ENCODE data around the gene HDAC8.

The HDAC8 gene

DNA sequence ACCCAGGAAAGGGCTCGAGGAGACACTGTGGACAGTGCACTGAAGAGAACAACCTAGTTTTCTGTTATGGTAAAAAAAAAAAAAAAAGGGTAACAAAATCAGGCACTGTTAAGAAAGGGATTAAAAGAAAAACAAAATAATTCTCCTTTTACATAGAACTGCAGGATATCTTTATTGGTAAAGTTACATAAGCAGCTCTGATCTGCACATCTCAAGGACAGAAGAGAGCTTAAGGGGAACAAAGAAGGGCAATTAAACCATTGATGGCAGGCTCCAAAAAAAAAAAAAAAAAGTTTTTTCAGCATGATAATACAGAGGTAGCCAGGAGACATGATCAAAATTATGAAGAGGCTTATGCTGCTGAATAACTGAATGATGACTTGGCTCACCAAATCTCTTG lies 85.0 kb downstream of the HDAC8 start:
- no peak overlapping the region for H3K4me3 ChIP-seq (ENCODE audit: low read length)
- TF ChIP-seq, protein P1, sequence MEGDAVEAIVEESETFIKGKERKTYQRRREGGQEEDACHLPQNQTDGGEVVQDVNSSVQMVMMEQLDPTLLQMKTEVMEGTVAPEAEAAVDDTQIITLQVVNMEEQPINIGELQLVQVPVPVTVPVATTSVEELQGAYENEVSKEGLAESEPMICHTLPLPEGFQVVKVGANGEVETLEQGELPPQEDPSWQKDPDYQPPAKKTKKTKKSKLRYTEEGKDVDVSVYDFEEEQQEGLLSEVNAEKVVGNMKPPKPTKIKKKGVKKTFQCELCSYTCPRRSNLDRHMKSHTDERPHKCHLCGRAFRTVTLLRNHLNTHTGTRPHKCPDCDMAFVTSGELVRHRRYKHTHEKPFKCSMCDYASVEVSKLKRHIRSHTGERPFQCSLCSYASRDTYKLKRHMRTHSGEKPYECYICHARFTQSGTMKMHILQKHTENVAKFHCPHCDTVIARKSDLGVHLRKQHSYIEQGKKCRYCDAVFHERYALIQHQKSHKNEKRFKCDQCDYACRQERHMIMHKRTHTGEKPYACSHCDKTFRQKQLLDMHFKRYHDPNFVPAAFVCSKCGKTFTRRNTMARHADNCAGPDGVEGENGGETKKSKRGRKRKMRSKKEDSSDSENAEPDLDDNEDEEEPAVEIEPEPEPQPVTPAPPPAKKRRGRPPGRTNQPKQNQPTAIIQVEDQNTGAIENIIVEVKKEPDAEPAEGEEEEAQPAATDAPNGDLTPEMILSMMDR (IDR thresholded peaks at IDR 0.05; ENCODE audit: insufficient read depth, low read depth, low read length, missing control alignments): no peak
- no peak for DNase-seq (ENCODE audit: low read depth)

DNA sequence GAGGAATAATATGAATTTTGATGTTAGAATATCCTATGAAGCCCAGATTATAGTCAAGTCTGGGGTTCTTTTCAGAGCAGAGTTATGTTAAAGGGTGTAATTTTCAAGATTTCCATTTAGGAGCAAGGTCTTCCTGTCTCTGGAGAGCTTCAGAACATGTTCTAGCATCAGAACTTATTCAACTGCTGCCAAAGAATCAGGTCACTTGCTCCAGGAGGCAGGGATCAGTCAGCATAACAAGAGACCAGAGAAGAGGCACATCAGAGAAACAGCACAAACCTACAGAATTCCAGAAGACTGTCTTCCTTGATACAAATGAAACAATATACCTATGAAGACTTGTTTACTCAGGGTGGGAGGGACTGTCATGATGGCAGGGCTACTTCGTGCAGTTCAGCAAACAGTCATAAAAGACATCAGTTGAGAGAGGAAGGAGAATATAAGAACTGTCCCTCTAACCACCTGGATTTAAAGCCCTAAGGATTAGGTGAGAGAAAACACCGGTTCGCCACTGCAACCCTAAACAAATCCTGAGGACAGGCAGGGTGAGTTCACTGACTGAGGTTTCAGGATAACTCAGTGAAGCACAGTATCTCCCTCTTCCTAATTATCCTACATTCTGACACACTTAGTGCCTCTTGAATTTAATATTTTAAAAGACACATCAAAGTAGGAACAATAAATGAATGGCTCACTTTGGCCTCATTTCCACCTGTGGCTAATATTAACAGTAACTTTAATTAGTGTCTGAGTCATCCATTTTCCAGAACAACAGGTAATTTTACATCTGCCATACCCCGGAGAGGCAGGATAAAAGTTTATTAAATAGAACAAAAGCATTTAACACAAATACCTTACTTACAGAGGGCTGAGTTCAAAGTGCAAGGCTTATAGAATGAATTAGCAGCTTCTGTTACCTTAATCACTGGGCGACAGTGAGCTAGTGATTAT lies 93.0 kb downstream of the HDAC8 start:
- no peak overlapping the region for H3K4me3 ChIP-seq (ENCODE audit: low read length)
- TF ChIP-seq, protein P1 (IDR thresholded peaks at IDR 0.05; ENCODE audit: insufficient read depth, low read depth, low read length, missing control alignments): no peak
- peak; percentile 4 for DNase-seq (ENCODE audit: low read depth)

DNA sequence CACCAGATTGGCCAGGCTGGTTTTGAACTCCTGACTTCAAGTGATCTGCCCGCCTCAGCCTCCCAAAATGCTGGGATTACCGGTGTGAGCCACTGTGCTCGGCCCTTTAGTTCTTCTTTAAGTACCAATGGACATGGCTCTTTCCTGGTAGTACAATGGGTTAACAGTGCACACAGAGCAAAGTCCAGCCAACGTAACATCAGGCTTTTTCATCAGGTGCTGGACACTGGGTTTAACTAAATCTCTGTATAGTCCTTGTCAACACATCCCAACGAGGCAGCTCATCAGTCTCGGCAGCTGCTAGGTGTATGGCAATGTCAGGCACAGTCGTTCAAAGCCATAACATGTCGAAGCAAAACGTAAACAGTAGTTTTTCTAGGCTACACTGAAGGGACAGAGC lies 93.8 kb downstream of the HDAC8 start:
- DNase-seq (ENCODE audit: low read depth): no peak
- no peak overlapping the region for H3K4me3 ChIP-seq (ENCODE audit: low read length)
- TF ChIP-seq, protein P1 (IDR thresholded peaks at IDR 0.05; ENCODE audit: insufficient read depth, low read depth, low read length, missing control alignments): no peak

DNA sequence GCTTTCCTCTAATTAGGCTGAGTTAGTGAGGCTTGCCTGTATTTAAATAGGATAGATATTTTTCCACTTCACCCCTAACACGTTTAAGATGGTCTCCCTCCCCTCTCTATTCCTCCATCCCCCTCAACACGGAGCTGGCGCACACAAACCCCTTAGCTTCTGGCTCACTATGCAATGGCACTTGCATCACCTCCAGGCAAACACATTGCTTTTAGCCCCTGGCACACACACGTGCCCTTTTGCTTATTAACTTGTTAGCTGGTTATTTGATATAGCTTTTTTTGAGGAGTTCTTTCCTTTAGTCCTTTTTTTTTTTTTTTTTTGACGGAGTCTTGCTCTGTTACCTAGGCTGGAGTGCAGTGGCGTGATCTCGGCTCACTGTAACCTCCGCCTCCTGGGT lies 94.3 kb downstream of the HDAC8 start:
- no peak overlapping the region for H3K4me3 ChIP-seq (ENCODE audit: low read length)
- TF ChIP-seq, protein P1 (IDR thresholded peaks at IDR 0.05; ENCODE audit: insufficient read depth, low read depth, low read length, missing control alignments): no peak
- DNase-seq (ENCODE audit: low read depth): no peak

DNA sequence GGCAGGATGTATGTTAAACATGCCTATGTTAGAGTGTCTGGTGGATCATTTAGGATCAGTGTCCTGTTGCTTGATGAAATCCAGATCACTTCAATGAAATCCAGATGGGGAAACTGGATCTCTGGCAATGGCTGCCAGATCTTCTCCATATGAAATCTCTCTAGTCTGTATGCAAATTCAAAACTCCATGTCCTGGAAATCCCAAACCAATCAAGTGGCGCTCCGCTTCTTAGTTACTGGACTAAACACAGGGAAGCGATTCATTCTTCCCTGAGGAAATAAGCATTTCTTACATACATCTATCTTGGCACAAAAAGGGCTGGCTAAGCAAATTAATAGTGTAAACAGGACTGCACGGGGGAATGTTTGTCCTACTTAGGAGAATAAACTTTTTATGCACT lies 94.9 kb downstream of the HDAC8 start:
- H3K4me3 ChIP-seq (ENCODE audit: low read length): no peak overlapping the region
- TF ChIP-seq, protein P1 (IDR thresholded peaks at IDR 0.05; ENCODE audit: insufficient read depth, low read depth, low read length, missing control alignments): no peak
- no peak for DNase-seq (ENCODE audit: low read depth)

DNA sequence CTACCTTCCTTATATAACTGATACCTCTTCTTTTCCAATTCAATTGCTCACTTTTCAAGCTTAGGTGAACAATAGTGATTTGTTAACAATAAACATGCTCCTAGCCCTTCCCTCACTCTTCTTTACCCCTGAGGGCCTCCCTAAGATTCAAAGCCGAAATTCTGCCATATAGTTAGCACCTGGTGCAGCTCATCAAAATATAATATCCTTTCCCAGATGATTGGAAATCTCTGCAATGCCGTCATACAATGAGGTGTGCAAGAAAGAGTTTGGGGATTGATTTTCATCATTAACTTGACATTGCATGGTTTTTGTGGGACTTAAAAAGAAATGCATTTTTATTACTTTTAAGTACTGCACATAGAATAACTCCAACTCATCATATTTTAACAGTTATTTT lies 95.3 kb downstream of the HDAC8 start:
- TF ChIP-seq, protein P1 (IDR thresholded peaks at IDR 0.05; ENCODE audit: insufficient read depth, low read depth, low read length, missing control alignments): no peak
- H3K4me3 ChIP-seq (ENCODE audit: low read length): no peak overlapping the region
- no peak for DNase-seq (ENCODE audit: low read depth)
